Activated effector memory CD4-positive, alpha-beta T cell treated with anti-CD3 and anti-CD28 coated beads, Interleukin-2, amount 50 U/mL, for 16 hours (primary cell): ENCODE results near the gene ZNF385B.
"Not testable (repeated sequence)": the region's sequence is repeated elsewhere in the genome, so short reads cannot be mapped to it uniquely, and the experiment has no call there.

Experiments
- DNase-seq: peaks from one replicate; pipeline ENCODE4 v3.0.0-alpha.2; 2020

The ZNF385B gene

DNA sequence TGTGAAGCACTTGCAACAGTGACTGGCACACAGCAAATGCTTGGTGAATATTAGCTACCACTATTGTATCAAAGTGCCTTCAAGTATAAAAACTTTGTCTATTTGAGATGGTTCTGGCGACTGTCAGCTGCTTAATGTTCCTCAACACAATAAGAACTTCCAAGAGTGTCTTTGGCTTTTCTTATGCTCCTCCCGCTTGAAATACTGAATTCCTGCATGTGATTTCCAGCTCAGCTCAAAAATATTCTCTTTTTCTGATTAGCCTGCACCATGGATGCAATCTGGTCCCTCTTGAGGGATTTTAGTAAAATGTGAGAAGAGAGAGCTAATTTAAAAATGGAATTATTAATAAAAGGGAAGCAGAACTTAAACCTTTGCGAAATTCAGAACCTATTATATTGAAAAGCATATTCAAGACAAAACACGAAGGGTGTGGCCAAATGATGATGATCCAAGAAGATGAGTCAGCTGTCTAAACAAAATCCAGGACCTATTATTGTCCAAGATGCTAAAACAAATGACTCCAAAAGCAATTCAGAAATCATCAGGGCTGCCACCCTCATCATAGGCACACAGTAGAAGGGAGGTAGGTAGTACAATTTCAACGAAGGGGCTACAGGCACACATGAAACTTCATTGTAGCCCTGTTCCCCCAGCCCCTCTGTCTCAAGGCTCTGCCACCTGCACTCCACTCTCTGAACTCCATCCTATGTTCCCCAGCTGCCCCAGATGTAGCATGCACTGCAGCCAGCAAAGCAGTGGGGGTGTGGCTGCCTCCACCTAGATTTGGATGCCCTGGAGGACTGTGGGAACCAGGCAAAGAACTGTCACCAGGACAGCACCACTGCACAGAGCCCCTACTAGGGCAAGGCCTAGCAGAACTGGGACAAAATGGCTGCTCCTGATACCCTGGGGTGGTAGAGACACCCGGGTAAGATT is 190.1 kb downstream of the ZNF385B start:
- no peak for DNase-seq

DNA sequence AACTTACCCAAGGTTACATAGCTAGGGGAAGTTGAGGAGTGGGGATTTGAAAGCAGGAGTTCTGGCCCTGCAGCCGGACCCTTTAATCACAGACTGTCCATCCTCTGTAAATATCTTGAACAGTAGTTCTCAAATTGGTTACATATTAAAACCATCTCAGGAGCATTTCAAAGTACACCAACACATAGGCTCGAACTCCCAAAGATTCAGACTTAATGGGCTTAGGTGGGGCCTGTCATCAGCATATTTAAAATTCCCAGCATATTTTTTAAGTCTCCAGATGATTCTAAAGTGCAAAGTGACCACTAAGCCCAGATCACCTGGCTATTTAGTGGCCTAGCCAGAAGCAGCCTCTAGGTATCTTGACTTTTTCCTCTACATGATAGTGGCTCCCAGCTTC is 192.2 kb downstream of the ZNF385B start:
- no peak for DNase-seq

DNA sequence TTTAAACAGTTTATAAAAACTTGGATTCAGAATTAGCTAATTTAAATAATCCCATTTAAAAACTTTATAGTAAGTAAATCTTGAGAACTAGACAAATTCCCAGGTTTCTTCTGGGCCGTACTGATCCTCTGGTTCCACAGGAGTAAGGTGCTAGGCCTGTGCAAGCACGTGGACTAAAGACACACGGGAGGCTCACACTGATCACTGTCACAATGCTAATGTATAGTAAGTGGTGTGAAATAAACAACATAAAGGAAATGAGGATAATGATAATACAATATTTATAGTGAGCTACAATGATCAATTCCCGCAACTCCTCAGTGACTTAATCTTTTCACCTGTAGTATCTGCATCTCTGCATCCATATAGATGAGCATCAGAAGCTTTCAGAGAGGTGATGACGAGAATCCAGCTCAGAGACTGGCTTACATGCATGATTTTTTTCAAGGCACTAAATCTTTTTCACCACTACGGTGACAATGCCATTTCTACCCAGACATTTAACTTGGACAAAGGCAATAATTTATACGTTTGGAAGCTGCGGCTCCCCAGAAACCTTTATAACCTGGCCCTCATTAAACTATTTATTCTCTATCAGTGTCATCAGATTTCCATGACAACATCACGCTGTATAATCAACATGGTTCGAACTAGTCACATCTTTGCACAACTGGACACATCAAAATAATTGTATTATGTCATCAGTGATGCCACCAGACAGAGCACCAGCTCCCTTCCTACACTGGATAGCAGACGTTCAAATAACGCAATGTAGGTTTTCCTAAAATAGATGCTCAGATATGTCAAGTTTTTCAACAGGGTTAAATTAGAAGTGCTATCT is 196.2 kb downstream of the ZNF385B start:
- no peak for DNase-seq

DNA sequence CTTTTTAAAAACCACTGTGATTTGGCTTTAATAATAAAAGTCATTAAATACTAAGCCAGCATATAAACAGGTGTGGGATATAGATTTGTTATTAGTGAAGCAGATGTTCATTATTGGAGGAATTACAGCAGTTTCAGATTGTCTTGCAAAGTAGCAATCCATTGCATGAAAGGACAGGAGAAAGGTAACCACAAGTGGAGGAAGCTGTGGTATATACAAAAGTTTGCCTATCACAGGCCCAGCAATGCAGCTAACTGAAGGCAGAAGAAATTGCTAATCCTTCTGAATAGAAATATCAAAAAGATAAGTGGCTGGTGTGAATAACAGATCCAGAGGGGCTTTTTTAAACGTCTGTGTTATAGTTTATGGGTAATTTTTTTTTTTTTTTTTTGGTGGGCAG is 199.4 kb downstream of the ZNF385B start:
- DNase-seq = no peak

DNA sequence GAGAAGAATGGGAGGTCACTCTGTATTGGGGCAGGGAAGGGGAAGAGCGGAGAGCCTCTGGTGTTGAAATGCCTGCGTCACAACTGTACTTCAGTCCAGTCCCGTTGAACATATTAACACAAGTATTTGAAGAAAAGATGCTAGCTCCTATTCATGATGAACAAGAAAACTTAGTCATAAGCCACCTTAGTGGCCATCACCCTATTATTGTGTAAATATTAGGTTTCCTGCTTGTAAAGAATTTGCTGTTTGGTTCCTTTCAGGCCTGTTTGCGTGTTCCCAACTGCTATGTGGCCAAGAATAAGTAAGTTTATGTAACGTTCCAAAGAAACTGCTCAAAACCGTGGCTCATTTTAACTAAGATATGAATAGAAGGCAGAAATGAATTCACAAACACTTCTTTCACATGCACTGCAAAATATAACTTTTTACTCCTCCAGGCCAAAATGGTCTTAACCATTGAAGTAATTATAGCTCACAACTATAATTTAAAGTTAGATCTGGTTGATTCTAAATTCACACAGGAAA is 204.3 kb downstream of the ZNF385B start:
- no peak for DNase-seq

DNA sequence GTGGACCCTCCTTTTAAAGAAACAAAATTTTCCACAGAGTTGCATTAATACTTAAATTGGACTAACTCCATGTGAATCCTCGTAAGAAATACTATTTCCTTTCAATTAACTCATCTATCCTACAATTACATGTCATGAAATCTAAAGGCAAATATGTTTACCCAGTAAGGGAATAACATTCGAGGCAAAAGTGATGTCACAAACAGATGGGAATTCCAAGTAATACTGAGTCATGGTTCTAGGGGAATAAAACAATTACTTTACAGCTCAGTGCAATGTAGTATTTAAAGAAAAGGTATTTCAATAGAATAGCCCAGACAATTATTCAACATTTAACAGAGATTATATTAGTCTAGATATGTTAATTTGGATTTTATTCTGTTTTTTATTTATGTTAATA is 205.8 kb downstream of the ZNF385B start:
- DNase-seq = no peak

DNA sequence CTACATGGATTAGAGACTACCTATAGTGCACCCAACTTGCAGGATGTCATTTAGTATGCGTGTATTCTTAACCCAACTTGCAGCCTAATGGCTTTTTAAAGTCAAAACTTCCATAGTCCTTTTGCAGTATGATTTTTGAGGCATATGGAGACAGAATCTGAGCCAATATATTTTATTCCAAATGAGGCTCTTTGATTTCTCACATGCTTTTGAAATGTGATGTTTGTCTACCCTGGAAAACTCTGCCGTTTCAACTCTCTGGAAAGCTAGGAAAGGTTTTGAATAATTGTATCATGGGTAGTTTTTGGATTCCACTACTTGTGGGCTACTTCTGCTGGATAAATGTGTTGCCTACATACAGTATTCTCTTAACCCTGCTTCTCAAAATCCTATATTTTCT is 206.6 kb downstream of the ZNF385B start:
- DNase-seq = no peak

DNA sequence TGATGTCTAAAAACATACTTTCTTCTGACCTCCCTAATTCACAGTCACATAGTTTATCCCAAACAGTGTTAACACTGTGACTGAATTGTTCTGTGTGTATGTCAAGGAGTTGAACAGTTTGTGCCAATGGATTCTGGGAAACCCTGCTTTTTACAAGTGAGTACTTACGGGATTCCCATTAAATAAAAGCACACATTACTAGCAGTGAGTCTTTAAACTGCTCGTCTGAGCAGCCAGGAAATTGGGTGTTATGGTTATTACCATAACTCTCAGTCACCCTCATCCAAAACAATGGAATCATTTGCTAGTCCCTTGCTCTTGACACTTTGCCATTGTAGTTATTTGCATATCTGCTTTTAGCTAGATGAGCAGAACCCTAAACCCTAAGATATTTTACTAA is 209.1 kb downstream of the ZNF385B start:
- no peak for DNase-seq

DNA sequence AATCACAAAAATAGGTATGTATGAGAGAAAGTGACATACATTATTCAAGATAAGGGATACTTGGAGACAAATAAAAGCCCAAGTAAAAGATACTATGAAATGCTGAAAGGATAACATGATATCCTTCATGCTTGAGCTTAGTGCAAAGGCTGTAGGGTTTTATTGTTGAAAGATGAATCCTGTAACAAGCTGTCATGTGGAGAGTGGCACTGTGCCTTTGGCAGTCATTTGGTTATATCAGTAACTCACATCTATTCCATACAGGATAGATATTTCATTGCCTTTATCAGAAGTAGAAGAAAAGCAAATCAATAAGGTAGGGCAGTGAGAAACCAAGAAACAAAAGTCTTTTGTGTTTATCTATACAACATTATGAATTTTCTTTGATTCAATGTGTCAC is 211.0 kb downstream of the ZNF385B start:
- no peak for DNase-seq

DNA sequence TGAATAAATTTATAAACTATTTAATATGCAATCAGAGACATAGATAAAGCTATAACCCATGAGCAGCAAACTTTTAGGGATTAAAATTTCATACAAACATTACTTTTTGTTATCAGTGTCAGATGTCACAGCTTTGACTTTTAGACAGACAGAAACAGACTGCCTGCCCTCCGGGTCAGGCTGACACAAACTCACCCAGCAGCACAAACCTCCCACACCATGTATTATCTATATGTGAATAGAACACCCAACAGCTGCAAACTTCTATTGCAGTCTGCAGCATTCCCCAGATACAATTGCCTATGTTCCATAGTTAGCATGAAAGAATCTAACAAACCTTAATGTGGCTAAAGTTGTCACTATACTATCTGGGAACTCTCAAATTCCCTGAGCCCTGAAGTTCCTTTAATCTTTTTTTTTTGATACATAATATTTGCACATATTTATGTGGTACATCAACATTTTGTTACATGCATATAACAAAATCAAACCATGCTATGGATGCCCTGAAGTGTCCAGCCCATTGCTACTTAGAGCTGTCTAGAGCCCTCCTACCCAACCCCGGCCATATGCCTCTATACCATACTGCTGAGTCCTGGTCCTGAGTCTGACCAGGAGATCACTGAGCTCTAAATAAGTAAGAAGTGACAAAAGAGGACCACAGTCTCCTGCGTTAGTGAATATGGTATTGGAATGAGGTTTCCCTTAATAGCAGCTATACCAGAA is 214.4 kb downstream of the ZNF385B start:
- DNase-seq = no peak

DNA sequence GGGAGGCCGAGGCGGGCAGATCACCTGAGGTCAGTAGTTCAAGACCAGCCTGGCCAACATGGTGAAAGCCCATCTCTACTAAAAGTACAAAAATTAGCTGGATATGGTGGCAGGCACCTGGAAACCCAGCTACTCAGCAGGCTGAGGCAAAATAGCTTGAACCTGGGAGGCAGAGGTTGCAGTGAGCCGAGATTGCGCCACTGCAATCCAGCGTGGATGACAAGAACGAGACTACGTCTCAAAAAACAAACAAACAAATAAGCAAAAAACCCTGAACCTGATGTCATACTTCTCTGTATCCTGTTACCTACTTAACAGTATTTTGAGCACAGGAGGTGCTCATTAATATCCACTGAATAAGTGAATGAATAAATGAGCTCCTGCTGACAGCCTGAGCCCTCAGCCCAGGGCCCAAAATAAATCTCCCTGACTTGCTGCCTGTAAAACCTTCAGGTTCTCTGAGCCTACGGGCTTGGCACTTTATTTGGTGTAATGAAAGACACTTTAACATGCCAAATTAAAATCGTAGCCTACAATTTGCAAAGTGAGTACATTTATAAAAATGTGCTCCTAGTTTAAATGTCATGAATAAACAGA is 215.1 kb downstream of the ZNF385B start:
- no peak for DNase-seq

DNA sequence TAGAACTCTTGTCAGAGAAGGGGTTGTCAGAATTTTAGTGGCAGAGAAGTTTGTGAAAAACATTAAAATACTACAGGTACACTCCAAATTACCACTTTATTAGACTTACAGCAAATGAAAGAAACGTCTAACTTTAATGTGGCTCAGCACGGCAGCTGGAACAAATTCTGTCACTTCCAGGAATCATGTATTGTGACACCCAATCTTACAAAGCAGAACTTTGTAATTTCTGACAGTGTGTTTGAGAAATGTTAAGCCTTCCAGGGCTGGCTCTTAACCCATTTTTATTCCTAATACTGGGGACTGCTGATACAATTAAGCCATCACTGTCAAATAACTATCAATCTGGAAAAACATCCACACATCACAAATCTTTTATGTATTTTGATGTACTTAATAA is 216.4 kb downstream of the ZNF385B start:
- DNase-seq = no peak

DNA sequence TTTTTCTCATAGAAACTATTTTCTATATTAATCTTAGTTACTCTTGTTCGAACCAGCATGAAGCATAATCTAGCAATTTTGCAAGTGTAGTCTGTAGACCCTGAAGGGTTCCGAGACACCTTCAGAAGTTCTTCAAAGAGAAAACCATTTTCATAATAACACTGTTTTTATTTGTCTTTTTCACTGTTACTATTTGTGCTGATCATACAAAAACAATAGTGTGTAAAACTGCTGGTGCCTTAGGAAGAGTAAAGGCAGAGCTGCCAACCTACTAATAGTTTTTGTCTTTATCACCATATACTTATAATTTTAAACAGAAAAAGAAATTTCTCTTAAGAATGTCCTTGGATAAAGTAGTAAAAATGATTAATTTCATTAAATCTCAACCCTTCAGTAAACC is 218.9 kb downstream of the ZNF385B start:
- no peak for DNase-seq

DNA sequence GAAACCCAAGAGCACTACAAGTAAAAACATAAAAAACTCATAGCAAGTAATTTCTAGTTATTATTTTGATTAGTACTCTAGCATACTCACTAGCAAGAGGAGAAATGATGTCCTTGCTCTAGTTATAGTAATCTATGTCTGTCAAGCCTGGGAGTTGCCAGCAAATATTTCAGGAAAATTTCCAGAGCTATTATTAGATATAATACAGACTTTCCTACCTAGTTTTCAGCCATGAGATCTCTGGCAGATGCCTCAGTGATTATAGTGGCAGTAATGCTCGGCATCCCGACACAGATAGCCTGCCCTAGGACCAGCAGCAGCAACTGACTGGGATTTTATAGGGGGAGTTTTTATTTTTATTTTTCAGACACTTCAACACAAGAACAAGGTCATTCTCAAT is 224.4 kb downstream of the ZNF385B start:
- DNase-seq = no peak

DNA sequence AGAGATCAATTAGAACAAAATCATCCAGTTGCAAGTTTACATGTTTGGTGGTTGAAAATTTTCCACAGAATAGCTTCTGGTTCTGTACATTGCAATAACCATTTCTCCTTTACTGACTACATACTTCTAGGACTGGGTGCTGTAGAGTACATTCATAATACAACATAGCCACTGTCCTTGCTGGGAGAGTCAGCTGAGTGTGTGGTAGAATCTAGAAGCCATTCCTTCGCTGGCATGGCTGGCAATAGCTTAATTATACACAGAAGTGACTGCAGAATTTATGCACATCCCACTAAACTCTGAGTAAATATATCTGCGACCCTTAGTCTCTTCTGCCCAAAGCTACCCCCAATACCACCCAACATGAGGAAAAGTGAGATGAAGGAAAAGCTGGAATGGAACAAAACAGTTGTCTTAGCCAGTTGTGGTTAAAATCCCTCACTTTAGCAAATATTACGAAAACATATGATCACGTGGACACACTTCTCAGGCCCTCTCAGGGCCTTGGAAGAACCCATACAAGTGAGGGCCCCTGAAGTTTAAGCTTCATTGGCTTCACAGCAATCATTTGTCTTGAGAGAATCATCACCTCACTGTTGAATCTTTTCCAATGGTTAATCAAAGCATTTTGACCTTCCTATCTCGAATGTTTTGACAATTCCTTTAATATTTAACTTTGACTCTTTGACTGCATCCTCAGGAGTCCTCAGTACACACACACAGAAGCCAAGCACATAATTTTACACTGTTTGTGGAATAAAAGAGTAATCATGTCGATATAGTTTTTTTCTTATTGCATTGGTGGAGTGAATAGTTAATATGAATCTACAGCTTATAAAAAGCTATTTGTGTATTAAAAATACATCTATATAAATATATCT is 225.1 kb downstream of the ZNF385B start:
- no peak for DNase-seq

DNA sequence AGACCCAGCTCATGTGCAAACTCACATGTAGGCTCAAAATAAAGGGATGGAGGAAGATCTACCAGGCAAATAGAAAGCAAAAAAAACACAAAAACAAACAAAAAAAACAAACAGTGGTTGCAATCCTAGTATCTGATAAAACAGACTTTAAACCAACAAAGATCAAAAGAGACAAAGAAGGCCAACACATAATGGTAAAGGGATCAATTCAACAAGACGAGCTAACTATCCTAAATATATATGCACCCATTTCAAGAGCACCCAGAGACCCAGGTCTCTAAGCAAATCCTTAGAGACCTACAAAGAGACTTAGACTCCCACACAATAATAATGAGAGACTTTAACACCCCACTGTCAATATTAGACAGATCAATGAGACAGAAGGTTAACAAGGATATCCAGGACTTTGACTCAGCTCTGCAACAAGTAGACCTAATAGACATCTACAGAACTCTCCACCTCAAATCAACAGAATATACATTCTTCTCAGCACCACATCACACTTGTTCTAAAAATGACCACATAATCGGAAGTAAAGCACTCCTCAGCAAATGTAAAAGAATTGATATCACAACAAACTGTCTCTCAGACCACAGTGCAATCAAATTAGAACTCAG is 229.5 kb downstream of the ZNF385B start:
- not testable (repeated sequence) for DNase-seq

DNA sequence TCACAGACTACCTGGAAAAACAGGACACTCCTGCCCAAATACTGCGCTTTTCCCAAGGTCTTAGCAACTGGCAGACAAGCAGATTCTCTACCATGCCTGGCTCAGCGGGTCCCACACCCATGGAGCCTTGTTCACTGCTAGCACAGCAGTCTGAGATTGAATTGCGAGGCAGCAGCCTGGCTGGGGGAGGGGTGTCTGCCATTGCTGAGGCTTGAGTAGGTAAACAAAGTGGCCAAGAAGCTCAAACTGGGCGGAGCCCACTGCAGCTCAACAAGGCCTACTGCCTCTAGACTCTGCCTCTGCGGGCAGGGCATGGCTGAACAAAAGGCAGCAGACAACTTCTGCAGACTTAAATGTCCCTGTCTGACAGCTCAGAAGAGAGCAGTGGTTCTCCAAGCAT is 231.6 kb downstream of the ZNF385B start:
- DNase-seq = not testable (repeated sequence)

DNA sequence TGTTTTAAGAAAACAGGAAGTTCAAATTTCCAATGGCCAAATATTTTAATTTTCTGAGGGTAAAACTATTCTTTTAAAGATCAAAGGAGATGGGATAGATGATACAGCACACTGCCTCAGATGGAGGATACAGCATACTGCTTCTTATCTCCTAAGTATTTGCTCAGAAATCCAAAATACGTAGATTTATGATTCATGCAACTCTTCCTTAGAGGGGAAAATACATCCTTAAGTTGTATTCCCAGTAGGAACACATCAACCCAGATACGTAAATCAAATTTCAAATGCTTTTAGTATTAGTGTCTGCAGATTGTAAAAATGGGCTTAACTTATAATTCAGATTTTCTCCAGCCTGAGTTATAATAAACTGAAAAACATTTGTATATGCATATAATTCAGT is 235.2 kb downstream of the ZNF385B start:
- no peak for DNase-seq

DNA sequence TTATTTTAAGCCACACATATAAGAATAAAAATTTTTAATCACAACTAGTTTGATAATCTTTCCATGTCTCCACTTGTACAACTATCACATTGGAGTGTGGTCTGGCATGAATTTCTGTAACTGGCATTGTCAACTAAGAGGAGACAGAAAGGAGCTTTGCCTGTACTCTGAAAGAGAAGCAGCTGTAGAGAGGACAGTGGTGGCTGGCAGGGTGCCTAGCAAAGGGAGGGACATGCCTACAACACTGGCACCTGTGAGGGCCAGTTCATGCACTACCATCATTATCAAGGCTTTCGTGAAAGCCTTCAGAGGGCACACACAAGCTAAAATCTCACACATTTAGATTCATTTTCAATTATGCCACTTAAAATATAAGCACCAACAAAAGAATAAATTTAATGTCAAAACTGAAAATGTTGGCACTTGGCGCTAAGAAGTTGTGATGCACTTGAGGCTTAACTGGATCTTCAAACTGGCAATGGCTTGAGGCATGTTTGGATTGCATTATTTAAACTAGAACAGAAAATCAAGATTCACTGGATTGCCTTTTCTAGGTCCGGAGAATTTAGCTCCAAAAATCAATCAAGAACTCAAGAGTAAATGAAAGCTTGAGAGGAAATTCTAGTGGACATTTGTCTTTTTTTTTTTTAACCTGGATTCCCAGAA is 238.6 kb downstream of the ZNF385B start:
- no peak for DNase-seq

DNA sequence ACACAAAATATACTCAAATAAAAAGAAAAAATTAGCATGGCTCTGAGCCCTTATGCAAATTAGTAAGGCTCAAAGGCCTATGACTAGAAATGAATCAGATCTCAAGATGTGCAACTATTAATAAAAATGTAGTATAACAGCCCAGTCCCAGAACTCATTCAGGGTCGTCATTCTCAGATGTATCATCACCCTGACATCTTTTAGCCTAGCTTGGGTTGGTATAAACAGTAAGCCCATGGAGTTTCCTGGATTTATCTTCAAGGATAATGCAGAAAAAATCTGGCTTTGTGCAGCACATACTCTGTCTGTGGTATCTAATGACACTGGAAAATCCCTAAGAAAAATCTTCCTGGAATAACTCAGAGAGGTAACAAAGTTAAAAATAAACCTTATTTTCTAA is 239.3 kb downstream of the ZNF385B start:
- DNase-seq = no peak
